SHP77 treated with DMSO at 0.1 percent for 48 hours (cell line): ENCODE data around the gene MRAS.
"Not testable (repeated sequence)": the region's sequence is repeated elsewhere in the genome, so short reads cannot be mapped to it uniquely, and the experiment has no call there.

ENCODE experiments used
- DNase-seq: peaks from one replicate; lab custom pipeline; 2025; lab: John Stamatoyannopoulos, UW

The MRAS gene

GRCh38 chr3:138389841-138390581 is 41.6 kb downstream of the MRAS start:
- DNase-seq = no peak

GRCh38 chr3:138390582-138390932 is 42.2 kb downstream of the MRAS start:
- DNase-seq = no peak

GRCh38 chr3:138394156-138394555 is 45.8 kb downstream of the MRAS start:
- DNase-seq = no peak

- DNase-seq = no peak
Observed at GRCh38 chr3:138394686-138395085, 46.3 kb downstream of the MRAS start.

- DNase-seq = no peak
Observed at GRCh38 chr3:138395865-138396751, 47.7 kb downstream of the MRAS start.

GRCh38 chr3:138396752-138397410 is 48.5 kb downstream of the MRAS start:
- DNase-seq = no peak

- no peak for DNase-seq
Observed at GRCh38 chr3:138397983-138398382, 49.6 kb downstream of the MRAS start.

GRCh38 chr3:138398791-138399575 is 50.6 kb downstream of the MRAS start:
- peak; percentile 53 for DNase-seq

GRCh38 chr3:138399766-138400165 is 51.4 kb downstream of the MRAS start:
- DNase-seq = peak; percentile 78

GRCh38 chr3:138400651-138401070 is 52.3 kb downstream of the MRAS start:
- no peak for DNase-seq

GRCh38 chr3:138401834-138402233 is 53.5 kb downstream of the MRAS start:
- DNase-seq = no peak

GRCh38 chr3:138404121-138404520 is 55.7 kb downstream of the MRAS start:
- DNase-seq = no peak

GRCh38 chr3:138405001-138405400 is 56.6 kb downstream of the MRAS start:
- DNase-seq = no peak

- DNase-seq = no peak
Observed at GRCh38 chr3:138405486-138405885, 57.1 kb downstream of the MRAS start.

GRCh38 chr3:138406606-138407005 is 58.2 kb downstream of the MRAS start:
- DNase-seq = no peak

- DNase-seq = no peak
Observed at GRCh38 chr3:138407236-138407907, 59.0 kb downstream of the MRAS start.

- no peak for DNase-seq
Observed at GRCh38 chr3:138408751-138409570, 60.6 kb downstream of the MRAS start.

- DNase-seq = no peak
Observed at GRCh38 chr3:138412821-138413551, 64.6 kb downstream of the MRAS start.

- DNase-seq = not testable (repeated sequence)
Observed at GRCh38 chr3:138416236-138416635, 67.9 kb downstream of the MRAS start.

- peak; percentile 65 for DNase-seq
Observed at GRCh38 chr3:138417559-138417982, 69.2 kb downstream of the MRAS start.
